Left lobe of liver (tissue), 2 donors: Measurements from ENCODE around the gene TCF4. TPM values are rescaled to one million over a fixed set of nuclear protein-coding genes. Genes with fewer than 3 reads are reported as not detected.
A peak's percentile ranks its signal among the peaks of the same experiment; 100 is the strongest.

Experiments used
- ATAC-seq: fragments of 200-7000 bp; cut with Tn5 transposase; one replicate; pipeline ENCODE4 v1.9.1; 2020; ENCODE audit warnings: mild to moderate bottlenecking, moderate library complexity
- DNase-seq: peaks from one replicate; pipeline ENCODE4 v3.0.0-alpha.2; 2020; ENCODE audit warnings: low spot score
- total RNA-seq: library from RNA; stranded (reverse); gene quantifications from one replicate; pipeline ENCODE4 v1.2.1, GENCODE V29; 2021
- donor health status: DM: no; HTN: no; CAD: no; lungs with moderate emphysema.
- donor health status: DM: no; HTN: yes; CAD: no.

TCF4 gene
- total RNA-seq, 1 donor from 2014 or later = 8.7 TPM

GRCh38 chr18:55398858-55399257, 189.1 kb downstream of the TCF4 start:
- ATAC-seq (no peak), DNase-seq (no peak)

- ATAC-seq (no peak), DNase-seq (no peak)
Measured at GRCh38 chr18:55396979-55397378, 191.0 kb downstream of the TCF4 start.

DNA sequence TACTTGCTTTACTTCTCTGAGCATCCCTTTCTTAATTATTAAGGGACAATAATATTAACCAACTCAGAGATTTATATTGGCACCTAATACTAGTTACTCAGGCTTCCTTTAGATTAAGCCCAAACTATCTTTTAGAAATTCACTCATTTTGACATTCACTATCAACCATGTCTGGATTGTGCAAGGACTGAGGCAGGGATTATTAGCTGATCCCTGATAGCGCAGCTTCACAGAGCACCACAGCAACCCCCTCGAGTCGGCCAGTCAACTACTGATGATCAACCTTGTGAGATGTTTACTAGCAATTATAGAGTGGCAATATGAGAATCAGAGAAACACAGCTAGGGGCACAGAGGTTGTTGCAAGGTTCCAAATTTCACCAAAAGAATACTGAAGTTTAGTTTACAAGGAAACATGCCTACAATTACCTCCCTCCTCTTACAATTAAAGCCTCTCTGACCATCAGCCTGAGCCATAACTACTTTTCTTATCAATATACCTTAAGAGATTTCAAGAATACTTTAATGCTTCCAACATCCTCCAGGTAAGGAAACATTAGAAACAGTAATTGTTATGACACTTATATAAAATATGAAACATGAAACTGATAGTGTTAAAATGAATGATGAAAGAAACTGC, 191.6 kb downstream of the TCF4 start:
- DNase-seq (no peak), ATAC-seq (no peak)

- no peak for DNase-seq
- ATAC-seq = no peak
Measured at GRCh38 chr18:55395799-55396198, 192.2 kb downstream of the TCF4 start.

DNA sequence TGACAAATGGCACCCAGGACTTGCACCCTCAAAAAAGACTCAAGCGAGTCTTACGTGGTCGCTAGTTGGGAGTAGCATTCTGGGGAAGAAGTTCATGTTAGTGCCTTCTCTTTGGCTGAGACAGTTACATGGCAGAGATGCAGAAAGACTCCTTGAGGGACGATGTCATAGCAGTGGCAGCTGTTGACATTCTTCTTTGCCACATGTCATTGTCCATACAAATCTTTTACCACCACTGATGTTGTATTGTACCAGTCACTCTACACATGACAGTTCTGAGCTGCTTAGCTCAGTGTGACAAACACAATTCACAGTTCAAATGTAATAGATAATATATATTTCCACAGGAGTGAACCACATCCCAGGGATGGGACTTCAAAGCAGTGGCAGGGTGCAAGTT, 197.1 kb downstream of the TCF4 start:
- DNase-seq (no peak), ATAC-seq (no peak)

DNA sequence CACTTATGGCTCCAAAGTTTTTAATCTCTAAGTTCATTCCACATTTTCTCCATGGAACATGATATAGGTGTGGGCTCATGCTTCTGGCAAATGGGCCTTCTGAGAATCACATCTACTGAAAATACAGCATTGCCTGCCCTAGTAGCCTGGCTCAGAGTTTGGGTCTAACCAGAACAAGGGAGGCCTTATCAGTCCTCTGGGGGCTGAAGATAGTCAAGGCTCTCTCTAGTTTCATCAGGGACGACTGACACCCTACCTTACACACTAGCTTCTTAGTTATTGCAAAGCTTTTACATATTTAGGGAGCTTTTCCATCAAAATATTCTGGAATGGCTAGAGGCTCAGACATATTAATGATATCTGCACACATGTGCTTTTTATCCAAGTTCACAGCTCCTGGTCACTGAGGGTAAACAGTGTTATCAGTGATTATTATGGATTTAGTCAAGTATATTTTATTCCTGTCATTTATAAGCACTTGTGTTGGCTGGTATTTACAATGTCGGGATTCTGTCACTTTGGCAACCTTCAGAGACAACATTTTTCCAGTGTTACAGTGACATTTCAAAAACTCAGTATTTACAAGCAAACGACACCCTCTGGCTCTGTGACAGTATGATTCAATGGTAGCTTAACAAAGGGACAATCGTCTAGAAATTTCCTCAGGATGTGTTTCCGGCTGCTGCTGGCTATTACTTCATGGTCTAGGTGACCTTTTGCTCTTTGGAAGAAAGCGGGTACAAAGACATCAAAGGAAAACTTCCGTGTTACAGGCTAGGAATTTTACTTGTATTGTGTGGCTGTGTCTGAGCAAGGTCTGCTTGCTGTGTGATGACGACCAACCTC, 200.6 kb downstream of the TCF4 start:
- no peak for DNase-seq
- ATAC-seq = peak; percentile 42

DNA sequence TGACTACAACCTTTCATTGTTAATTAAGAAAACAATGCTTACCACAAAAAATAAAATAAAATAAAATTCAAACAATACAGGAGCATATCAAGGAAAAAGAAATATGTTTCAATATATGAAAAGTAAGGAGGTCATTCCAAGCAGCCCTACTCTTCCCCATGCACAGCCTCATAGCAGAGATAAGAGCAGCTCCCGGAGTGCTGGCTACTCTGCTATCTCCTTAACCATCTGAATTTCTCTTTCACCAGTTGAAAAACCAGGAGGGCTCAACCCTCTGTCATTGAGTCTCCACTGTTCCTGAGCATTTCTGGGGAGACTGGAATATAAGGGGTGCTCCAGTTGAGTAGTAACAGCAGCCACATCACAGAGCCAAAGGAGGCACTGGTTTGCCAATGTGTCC, 201.4 kb downstream of the TCF4 start:
- DNase-seq = no peak
- no peak for ATAC-seq

GRCh38 chr18:55385770-55386169, 202.2 kb downstream of the TCF4 start:
- DNase-seq = no peak
- no peak for ATAC-seq

- no peak for DNase-seq
- ATAC-seq = no peak
Measured at GRCh38 chr18:55384551-55385275, 203.3 kb downstream of the TCF4 start.

GRCh38 chr18:55384115-55384514, 203.9 kb downstream of the TCF4 start:
- no peak for DNase-seq
- ATAC-seq = no peak

- DNase-seq (no peak), ATAC-seq (no peak)
Measured at GRCh38 chr18:55382277-55382805, 205.7 kb downstream of the TCF4 start.

DNA sequence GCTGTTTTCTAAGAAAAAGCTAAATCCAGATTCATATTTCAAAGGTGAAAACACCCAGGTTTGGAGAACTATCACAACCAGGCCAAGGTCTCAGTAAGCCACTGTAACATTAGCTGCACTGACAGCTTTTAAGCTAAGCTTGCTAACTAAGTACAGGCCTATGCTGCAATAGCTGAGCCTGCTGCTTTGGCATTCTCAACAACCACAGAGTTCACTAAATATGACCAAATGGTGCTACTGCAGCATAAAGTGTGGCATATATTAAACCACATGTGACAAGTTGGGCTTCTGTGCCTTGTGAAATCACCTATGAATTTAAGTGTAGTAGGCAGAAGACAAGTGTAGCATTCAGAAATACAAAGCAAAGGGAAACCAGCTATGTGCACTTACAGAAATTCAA, 206.7 kb downstream of the TCF4 start:
- DNase-seq (no peak), ATAC-seq (no peak)

DNA sequence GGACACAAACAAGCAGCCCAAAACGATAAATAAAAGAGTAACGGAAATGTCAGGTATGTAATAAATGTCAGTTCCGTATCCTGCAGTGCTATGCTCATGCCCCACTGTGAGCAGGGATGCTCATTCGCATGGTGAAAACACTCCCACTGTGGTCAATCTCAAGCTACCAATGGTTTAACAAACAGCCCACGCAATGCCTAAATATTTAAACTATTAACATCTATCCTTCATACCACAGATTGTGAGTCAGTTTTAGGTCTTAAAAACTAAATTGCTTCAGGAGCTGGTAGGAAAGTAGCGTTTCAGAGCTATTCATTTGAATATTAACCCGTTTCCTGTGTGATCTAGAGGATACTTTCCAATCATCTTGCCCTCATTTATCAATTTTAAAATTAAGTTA, 207.4 kb downstream of the TCF4 start:
- DNase-seq (no peak), ATAC-seq (no peak)

- no peak for ATAC-seq
- DNase-seq = no peak
Measured at GRCh38 chr18:55376387-55376786, 211.6 kb downstream of the TCF4 start.

GRCh38 chr18:55375930-55376329, 212.1 kb downstream of the TCF4 start:
- DNase-seq = no peak
- no peak for ATAC-seq

DNA sequence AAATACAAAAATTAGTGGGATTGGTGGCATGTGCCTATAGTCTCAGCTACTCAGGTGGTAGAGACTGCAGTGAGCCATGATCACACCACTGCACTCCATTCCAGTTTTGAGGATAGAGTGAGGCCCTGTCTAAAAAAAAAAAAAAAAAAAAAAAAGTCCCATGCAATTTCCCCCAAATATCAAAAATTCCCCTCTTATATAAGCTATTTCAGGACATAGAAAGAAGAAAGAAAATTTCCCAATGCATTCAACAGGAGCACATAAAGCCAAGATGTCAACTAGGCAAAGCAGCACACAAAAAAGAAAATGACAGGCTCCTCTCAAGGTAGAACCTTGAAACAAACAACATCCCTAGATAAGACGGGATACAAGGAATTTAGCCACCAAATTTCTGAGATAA, 213.3 kb downstream of the TCF4 start:
- no peak for ATAC-seq
- no peak for DNase-seq

- no peak for ATAC-seq
- DNase-seq = no peak
Measured at GRCh38 chr18:55372209-55372608, 215.8 kb downstream of the TCF4 start.

- ATAC-seq (no peak), DNase-seq (no peak)
Measured at GRCh38 chr18:55370936-55371335, 217.1 kb downstream of the TCF4 start.

DNA sequence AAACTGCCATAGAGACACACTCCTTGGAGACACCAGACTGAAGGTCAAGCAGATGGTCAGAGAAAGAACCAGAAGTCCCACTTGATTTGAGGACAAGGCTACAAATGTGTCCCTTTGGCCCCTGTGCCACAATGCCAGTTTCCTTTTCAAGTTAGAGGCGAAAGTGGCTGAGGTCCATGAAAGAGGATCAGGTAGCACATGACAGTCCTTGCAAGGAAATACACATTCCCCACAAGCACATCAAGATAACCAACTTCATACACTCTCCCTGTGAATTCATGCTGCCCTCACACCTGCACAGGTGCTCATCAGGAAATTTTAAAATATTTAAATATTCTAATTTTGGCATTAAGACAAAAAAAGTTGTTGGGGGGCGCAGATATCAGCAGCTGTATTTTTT, 218.6 kb downstream of the TCF4 start:
- DNase-seq = no peak
- no peak for ATAC-seq

DNA sequence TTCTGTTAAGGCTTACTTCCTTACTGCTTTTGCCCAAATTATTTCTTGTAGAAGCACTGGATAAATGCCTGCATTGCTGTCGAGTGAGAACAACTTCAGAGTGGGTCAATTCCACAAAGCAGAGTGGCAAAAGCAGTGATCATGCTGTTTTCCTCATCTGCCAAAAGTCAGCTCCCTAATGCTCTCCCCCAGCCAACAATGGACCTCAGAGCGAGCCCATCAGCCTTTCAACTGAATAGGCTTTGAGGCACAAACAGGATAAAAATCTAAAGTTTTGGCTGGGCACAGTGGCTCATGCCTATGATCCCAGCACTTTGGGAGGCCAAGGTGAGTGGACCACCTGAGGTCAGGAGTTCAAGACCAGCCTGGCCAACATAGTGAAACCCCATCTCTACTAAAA, 222.7 kb downstream of the TCF4 start:
- ATAC-seq = no peak
- no peak for DNase-seq

DNA sequence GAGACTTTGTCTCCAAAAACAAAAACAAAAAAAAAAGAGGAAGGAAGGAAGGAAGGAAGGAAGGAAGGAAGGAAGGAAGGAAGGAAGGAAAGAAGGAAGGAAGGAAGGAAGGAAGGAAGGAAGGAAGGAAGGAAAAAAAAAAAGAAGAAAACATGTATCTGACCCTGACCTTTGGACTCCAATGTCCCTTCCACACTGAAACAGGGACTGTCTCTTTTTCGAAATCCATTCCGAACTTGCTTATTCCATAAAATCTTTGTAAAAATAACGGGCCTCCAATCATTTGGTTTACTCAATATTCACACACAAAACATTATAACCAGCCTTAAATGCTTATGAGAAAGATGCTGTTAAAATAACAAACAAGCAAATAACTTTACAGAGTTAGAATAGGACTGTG, 225.7 kb downstream of the TCF4 start:
- no peak for DNase-seq
- no peak for ATAC-seq
